SU-DHL-6 (cell line): ENCODE measurements around the gene SULF2.

ENCODE experiments used
- H2AFZ ChIP-seq: fragments of 200-600 bp; sonication (generic); 2 replicates; pipeline ENCODE4 v1.6.1; 2014; ENCODE audit warnings: low read depth, mild to moderate bottlenecking, moderate library complexity, mixed read lengths, antibody characterized with exemption, low read length; ENCODE audit not compliant: severe bottlenecking
- H3F3A ChIP-seq: fragments of 200-600 bp; shearing (Covaris generic); 2 replicates; pipeline ENCODE4 v1.6.0; 2016; ENCODE audit warnings: antibody characterized with exemption, mild to moderate bottlenecking; ENCODE audit not compliant: insufficient read depth
- H3K27ac ChIP-seq: fragments of 200-600 bp; sonication (generic); 2 replicates; pipeline ENCODE4 v1.5.1; 2016; ENCODE audit warnings: low read depth, mild to moderate bottlenecking, low read length, moderate library complexity, mixed read lengths
- H3K27me3 ChIP-seq: fragments of 200-600 bp; sonication (generic), shearing (Covaris generic); 2 replicates; pipeline ENCODE4 v1.6.0; 2014; ENCODE audit warnings: mild to moderate bottlenecking, low read length
- H3K36me3 ChIP-seq: fragments of 200-600 bp; sonication (generic); 2 replicates; pipeline ENCODE4 v1.6.1; 2014; ENCODE audit warnings: mild to moderate bottlenecking, low read length, mixed read lengths
- H3K4me2 ChIP-seq: fragments of 300-600, 200-600 bp; shearing (Covaris generic), sonication (generic); 2 replicates; pipeline ENCODE4 v1.6.0; 2014; ENCODE audit warnings: low read length, low read depth, mild to moderate bottlenecking; ENCODE audit not compliant: poor library complexity, severe bottlenecking
- H3K4me3 ChIP-seq: fragments of 200-600 bp; sonication (generic); 2 replicates; pipeline ENCODE4 v1.5.1; 2014; ENCODE audit warnings: antibody characterized with exemption, low read length, mild to moderate bottlenecking, mixed read lengths; ENCODE audit not compliant: insufficient read depth, poor library complexity, severe bottlenecking
- H3K79me2 ChIP-seq: fragments of 200-600 bp; sonication (generic); 2 replicates; pipeline ENCODE4 v1.6.1; 2014; ENCODE audit warnings: mild to moderate bottlenecking, low read length, moderate library complexity; ENCODE audit not compliant: insufficient read depth
- H3K9ac ChIP-seq: fragments of 200-600 bp; sonication (generic); 2 replicates; pipeline ENCODE4 v1.7.0; 2014; ENCODE audit warnings: mild to moderate bottlenecking, low read length
- H3K9me2 ChIP-seq: fragments of 200-600 bp; sonication (generic); replicated peaks from 2 replicates; pipeline ENCODE4 v1.6.1; 2014; ENCODE audit warnings: low read length; ENCODE audit not compliant: insufficient read depth
- H3K9me3 ChIP-seq: fragments of 200-600 bp; sonication (generic); 2 replicates; pipeline ENCODE4 v1.6.1; 2014; ENCODE audit warnings: low read length, mixed read lengths; ENCODE audit not compliant: insufficient read depth
- H4K20me1 ChIP-seq: fragments of 200-600 bp; sonication (generic); 2 replicates; pipeline ENCODE4 v1.6.1; 2014; ENCODE audit warnings: low read depth, mild to moderate bottlenecking, antibody characterized with exemption, low read length, moderate library complexity, mixed read lengths
- CTCF ChIP-seq: fragments of 200-600 bp; sonication (generic); IDR thresholded peaks from one replicate; pipeline ENCODE4 v1.5.1; 2017; ENCODE audit warnings: antibody characterized with exemption, mild to moderate bottlenecking, low read length, moderate library complexity; ENCODE audit not compliant: insufficient read depth, poor library complexity, severe bottlenecking
- EZH2phosphoT487 ChIP-seq: fragments of 200-600 bp; sonication (generic), shearing (Covaris generic); conservative IDR thresholded peaks from 2 replicates; pipeline ENCODE4 v1.6.1; 2018; ENCODE audit warnings: mild to moderate bottlenecking, antibody characterized with exemption, low read length, moderate library complexity, mixed read lengths

SULF2 gene

GRCh38 chr20:47724910-47725247 lies 60.4 kb downstream of the SULF2 start:
- H3K9me2 ChIP-seq = no peaks in the 10 kb centered on the region
- no peak overlapping the region for H3K4me3 ChIP-seq
- peak overlapping the region; percentile 55 for H2AFZ ChIP-seq
- no peaks in the 10 kb centered on the region for H3K27me3 ChIP-seq
- H3F3A ChIP-seq = no peaks in the 10 kb centered on the region
- no peak overlapping the region for H3K9ac ChIP-seq
- H3K27ac ChIP-seq = no peak overlapping the region
- H4K20me1 ChIP-seq = no peaks in the 10 kb centered on the region
- H3K79me2 ChIP-seq = no peaks in the 10 kb centered on the region
- TF ChIP-seq EZH2phosphoT487 (no peak), CTCF (no peak)
- H3K4me2 ChIP-seq = peak overlapping the region; percentile 14
- H3K36me3 ChIP-seq = no peaks in the 10 kb centered on the region
- no peaks in the 10 kb centered on the region for H3K9me3 ChIP-seq

- Histone ChIP-seq H3K9ac (no peak overlapping the region), H3K4me2 (no peak overlapping the region), H3K36me3 (no peaks in the 10 kb centered on the region), H3K9me3 (no peaks in the 10 kb centered on the region), H3K9me2 (no peaks in the 10 kb centered on the region), H4K20me1 (no peaks in the 10 kb centered on the region), H3K79me2 (no peaks in the 10 kb centered on the region), H3K4me3 (no peak overlapping the region), H3F3A (no peaks in the 10 kb centered on the region), H3K27me3 (no peaks in the 10 kb centered on the region), H2AFZ (no peak overlapping the region), H3K27ac (no peak overlapping the region)
- no peak for TF ChIP-seq EZH2phosphoT487
- TF ChIP-seq CTCF = no peak
These were observed 60.9 kb downstream of the SULF2 start for GRCh38 chr20:47724396-47724795.

- Histone ChIP-seq H2AFZ (no peak overlapping the region), H4K20me1 (no peaks in the 10 kb centered on the region), H3K9ac (no peak overlapping the region), H3K4me2 (no peak overlapping the region), H3K4me3 (no peak overlapping the region), H3F3A (no peaks in the 10 kb centered on the region), H3K27me3 (no peaks in the 10 kb centered on the region), H3K9me3 (no peaks in the 10 kb centered on the region), H3K79me2 (no peaks in the 10 kb centered on the region), H3K9me2 (no peaks in the 10 kb centered on the region), H3K36me3 (no peaks in the 10 kb centered on the region), H3K27ac (no peak overlapping the region)
- TF ChIP-seq EZH2phosphoT487 (no peak), CTCF (no peak)
These were observed 62.0 kb downstream of the SULF2 start for GRCh38 chr20:47723322-47723721.
